Stimulated activated CD8-positive, alpha-beta memory T cell treated with anti-CD3 and anti-CD28 coated beads, Interleukin-4, amount 100 ng/mL, for 48 hours (primary cell): ENCODE measurements around the gene MAPKAP1.
A peak's percentile ranks its signal among the peaks of the same experiment; 100 is the strongest.

Source experiments
- DNase-seq: peaks from one replicate; pipeline ENCODE4 v3.0.0-alpha.2; 2020

The MAPKAP1 gene

DNA sequence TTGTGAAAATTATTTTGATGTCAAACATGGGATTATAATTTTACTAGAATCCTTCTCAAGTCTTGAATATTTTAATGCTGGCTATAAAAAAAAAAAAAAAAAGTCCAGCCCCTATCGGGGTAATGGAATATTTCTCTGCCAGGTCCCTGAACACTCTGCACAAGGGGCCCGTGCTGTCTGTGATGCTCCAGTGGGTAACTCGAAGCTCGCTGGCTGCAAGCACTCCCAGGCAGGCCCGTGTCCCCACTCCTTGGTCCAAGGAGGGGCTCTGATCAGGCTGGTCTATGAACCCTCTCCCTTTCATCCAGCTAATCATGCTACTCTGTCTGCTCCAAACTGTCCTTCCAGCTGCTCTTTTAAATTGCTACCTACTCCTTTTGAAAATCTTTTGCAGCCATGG lies 264.6 kb downstream of the MAPKAP1 start:
- no peak for DNase-seq

DNA sequence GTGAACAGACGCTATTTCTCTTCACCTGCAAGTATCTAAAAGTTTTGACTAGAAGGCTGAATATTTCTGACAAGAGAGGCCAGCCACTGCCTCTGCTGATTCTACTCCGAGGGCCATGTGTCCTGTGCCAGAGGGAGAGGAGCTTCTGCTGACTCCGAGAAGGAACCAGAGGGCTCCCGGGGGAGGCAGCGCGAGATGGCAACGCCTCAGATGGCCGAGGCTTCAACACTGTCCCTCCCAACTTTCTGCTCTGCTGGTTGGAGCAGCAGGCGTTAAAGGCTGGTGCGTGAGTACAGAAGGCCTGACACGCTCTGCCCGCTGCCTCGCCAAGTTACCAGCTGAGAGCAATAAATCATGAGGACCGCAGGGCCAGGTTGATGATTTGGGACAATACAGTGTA lies 266.6 kb downstream of the MAPKAP1 start:
- no peak for DNase-seq

DNA sequence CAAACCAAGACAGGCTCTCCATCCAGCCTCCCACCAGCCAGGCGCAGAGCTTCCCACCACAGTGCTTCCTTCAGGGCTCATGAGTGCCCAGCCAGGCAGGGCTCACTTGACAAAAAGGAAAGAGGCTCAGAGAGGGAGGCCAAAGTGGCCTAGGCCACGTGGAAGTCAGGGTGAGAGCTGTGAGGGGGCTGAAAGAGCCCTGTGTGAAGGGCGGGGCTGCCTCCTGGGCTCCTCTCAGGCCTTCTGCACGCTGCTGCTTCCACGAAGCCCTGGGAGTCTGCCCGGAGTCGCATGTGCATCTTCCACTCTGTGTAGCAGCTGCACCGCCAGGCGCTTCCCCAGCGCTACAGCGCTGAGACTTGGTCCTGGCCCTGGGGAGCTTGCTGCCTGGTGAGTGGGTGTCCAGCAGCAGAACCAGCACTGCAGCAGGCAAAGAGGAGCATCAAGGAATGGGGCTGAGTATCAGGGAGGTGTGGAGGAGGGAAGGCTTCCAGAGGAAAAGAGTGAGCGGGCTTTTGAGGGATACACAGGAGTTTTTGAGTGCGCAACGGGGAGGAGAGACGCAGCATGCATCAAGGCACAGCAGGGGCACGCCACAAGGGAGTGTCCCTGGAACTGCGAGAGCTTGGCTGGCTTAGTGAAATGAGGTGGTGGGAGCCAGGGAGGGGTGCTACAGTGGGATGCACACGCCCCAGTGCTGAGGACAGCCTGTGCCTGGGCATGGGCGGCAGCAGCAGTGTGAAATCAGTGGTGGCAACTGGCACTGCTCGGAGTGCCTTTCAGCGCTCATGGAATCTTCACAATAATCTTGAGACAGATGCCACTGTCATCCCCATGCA lies 267.4 kb downstream of the MAPKAP1 start:
- DNase-seq = peak; percentile 3

DNA sequence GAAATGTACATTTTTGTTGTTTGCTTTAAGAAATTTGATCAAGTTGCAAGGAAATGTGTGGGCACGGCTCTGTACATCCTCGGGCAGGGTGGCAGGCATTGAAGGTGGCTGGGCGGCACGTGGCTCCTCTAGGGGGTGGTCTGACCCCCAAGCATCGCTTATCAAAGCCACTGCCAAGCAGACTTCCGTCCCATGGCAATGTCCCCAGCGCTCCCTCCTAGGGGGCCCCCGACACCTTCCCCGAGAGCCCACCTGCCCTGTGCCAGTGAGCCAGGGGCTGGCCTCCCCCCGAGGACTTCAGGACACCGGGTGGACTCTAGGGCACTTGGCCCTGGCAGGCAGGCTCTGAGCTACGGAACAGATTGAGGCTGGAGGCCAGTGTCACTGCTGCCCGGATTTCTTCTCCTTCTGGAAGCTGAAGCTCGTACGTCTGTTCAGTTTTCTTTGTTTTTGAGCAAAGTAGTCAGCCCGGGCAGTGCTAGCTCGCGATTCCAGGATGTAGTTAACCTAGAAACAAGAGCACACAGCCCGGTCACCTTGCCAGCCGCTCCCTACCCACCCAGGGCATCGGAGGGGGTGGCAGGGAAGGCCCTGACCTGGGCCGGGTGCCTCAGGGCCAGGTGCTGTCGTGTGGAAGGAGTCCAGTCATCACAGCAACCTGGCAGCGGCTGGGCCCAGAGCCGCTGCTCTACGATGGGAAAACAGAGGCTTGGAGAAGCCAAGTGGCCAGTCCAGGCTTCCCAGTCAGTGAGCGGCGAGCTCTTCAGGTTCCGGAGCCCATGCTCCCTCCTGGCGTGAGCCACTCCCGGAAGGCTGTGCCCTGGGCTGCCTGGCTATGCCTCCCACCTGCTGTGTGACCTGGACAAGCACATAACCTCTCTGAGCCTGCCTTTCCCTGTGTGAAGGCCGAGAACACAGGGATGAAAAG lies 268.2 kb downstream of the MAPKAP1 start:
- no peak for DNase-seq

DNA sequence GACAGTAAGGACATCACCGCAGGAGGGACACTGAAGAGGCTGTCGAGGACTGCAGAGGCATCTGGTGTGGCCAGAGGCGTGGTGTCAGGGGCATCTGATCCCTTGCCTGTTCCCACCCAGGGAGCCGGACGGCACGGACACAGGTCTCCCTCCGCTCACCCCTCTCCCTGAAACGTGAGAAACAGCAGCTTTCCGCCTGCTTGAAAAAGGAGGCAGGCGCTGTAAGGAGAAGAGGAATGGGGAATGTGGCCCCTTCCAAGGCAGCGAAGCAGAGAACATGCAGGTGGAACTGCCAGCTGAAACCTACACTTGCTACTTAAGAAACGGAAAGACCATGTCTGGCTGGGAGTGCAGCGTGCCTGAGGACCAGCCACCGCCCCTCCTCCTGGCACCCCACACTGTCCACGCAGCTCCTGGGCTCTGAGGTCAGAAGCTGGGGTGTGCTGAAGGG lies 269.2 kb downstream of the MAPKAP1 start:
- DNase-seq = no peak

DNA sequence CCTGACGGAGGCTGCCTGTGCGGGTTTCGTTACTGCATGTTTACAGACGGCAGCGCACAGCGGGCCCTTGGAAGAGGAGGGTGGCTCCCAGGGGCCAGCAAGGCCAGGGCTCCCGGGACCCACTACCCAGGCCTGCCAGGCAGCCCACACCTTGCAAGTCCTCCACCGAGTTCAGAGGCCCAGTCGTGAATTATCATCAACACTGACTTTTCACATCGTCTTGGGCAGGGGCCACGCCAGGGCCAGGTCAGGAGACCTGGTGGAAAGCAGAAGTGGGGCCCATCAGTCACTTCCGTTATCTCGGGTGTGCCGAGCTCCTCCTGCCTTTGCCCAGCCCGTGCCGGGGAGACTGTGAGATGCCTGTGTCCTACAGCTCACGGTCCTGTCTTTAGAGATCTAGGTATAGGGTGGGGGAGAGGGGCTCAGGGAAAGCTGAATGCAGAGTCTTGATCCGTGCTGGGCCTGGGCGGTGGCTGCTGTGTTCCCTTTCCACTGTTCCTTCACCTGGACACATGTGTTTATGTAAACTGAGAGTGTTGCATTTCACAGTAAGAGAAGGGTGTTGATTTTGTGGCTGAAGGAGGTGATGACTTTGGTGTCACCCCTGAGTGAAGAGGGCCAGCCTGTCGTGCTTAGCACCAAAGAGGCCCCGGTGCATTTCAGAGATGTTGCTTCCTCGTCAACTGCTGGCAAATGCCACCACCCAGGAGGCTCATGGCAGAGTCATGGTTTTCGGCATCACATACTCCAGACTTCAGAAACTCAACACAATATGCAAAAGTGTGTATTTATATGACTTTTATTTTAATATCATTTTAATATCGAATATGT lies 270.2 kb downstream of the MAPKAP1 start:
- no peak for DNase-seq

DNA sequence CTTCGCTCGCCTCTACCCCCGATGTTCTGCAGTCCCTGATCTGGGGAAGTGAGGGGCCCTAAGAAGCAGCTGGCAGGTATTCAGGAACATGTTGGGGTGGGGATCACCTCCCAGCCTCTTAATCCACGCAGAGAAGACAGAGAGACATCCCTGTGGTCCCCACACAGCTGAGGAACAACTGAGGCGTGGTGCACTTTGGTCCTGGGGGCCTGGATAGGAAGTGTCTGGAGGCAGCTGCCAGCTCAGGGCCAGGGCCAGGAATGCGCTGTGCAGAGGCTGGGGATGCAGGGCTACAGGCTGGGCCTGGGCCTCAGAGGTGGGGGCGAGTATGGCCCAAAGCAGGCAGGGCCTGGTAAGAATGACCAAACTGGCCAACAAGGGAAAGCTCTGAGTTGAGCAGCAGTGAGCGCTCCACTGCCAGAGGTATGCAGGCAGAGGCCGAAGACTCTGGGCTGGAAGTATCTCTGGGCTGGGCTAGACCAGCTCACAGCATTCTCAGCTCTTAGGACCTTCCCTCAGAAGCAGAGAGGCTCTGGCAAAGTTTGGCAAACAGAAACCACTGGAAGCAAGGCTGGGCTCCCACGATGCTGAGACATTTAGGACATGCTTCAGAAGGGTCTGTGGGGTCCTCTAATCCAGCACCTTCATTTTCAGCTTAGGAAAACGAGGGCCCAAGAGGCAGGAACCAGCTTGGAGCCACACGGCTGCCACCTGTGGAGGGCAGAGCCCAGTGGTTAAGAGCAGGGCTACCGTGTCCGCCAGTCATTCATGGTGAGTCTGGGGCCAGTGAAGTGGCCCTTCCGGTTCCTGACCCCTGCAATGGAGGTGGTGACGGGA lies 271.0 kb downstream of the MAPKAP1 start:
- DNase-seq = no peak

DNA sequence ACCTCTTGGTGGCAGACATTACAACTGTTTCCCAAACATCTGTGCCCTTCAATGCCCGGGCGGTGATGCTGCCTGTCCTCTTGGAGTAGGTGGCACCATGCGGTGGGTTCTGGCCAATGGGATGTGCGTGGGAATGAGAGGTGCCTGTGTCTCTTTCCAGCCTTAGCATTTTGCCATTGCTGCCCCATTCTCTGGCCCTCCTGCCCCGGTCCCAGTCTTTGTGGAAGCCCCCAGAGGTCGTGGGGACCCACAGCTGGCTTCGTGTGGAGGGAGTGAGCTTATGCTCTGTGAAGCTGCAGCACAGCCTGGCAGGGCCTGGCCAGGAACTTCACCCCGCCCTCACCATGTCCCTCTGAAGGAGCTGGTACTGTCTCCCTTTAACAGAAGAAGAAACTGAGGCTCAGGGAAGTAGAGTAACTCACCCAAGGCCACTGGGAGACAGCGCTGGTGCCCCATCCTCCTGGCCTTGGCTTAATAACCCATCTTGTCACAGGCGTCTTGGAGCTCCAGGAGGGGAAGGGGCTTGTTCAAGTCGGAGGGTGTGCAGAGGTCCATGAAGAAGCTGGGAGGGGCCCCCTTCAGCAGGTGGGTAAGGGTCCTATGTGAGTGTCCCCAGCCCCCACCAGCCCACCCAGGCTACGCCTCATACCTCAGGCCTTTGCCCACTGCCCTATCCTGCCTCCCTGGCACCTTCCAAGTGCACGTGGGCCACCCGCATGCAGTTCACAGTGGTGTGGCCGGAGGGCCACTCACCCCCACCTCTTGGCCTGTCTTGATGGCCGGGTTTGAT lies 271.8 kb downstream of the MAPKAP1 start:
- no peak for DNase-seq

DNA sequence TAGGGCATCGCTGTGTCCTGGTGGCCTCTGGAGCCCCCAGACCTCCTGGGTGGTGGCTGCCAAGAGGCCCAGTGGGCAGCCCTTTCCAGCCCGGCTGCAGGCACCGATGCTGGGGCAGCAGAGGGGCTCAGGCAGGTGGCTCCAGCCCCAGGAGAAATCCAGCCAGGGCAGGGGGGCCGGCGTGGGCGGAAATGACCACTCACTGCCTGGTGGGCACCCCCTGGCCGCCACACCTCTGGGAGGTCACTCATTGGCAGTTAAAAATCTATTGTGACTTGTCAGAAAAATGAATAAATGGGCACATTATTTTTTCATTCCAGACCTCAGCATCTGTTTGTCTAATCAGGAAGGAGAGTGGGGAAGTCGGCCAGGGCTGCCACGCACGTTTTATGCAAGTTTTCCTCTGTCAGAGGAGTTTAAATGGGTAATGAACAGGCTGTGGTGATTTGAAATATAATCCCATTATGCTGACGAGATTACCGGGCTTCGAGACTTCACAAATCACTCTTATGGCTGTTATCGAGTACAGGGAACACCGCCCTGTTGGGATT lies 273.5 kb downstream of the MAPKAP1 start:
- no peak for DNase-seq

DNA sequence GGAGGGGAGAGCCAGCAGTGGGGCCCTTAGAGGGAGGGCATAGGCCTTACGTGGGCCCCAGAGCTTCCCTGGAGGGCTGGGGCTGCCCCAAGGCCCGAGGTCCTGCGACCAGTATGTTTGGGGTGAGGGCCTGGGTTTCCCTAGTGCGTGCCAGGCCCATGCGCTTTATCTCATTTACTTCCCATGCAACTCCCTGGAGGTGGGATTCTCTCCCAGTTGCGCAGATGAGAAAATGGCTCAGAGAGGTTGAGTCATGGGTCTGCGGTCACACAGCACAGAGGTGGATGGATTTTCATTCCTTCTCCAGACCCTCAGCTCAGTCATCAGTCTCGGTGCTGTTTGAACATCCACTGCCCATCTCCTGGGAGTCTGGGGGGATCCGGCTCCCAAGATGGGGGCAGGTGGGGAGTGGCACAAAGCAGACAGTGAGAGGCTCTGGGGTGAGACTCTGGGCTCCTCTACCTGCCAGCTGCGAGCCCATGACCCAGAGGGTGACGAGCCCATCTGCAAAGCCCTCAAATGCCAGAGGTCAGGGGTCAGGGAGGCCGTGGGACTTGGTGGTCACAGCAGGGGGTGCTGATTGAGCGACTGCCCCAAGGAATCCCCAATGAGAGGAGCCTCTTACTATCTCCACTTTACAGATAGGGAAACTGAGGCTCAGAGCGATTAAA lies 274.2 kb downstream of the MAPKAP1 start:
- no peak for DNase-seq

DNA sequence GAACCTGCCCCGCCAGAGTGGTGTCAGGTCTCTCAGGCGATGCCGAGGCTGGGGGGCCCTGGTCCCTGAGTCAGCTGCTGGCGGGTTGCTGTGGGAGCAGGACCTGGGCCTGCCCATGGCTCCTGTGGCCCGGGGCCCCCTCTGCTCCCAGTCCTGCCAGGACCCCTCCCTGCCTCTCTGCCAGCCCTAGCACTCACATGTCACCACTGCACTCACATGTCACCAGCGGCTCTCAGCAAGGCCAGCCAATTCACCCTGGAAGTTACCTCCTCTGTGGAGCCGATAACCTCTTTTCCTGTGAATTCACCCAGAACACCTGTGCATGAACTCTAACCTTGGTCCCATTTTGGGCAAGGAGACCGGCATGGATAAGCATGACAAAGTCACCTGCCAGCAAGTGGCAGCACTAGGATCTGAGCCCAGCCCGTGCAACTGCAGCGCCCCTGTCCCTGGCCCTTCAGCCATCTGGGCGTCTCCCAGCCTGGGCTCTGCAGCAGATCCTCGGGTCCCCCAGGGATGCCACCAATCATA lies 275.2 kb downstream of the MAPKAP1 start:
- no peak for DNase-seq

DNA sequence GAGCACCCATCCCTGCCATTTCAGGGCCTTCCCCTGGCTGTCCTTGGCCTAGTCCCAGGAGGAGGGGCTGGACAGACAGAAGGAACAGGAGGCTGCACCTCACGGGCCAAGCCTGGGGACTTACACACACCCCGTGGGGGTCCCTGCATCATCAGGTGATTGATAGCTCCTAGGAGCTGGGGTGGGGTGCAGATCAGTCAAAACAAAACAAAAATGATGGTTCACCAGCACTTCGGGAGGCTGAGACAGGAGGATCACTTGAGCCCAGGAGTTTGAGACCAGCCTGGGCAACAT lies 276.0 kb downstream of the MAPKAP1 start:
- DNase-seq = no peak

DNA sequence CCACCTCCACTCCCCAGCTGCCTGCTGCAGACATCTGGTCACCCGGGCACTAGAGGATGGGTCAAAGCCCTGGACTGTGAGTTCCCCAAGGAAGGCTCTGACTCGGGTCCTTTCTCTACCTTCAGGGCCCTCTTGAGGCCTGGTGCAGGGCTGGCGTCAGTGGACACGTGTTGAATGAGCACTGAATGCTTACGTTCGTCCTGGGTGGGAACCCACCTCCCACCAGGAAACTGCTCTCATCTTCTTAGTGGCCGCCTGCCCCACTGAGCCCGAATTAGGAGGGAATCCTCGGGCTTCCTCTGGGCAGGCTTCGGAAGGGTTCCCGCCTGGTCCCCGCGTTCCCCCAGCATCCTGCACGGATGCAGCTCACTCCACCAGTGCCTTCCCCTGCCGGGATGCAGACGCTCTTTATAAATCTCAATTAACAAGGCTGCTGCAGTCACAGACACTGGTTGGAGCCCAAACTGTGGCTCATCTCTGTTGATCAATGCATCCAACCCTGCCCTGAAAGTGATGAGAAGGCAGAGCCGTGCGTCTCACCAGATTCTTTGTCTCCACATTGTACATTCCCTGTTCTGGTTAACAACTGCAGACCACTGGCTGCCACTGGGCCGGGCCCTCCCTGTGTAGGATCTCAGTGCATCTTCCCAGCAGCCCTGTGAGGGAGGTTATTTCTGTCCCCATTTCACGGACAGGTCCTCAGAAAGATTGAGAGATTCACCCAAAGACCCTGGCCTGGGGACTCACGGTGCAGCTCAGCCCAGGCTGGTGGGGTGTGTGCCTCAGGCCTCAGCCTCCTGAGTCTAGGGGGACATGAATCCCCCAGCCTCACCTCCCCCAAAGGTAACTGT lies 276.6 kb downstream of the MAPKAP1 start:
- DNase-seq = no peak

DNA sequence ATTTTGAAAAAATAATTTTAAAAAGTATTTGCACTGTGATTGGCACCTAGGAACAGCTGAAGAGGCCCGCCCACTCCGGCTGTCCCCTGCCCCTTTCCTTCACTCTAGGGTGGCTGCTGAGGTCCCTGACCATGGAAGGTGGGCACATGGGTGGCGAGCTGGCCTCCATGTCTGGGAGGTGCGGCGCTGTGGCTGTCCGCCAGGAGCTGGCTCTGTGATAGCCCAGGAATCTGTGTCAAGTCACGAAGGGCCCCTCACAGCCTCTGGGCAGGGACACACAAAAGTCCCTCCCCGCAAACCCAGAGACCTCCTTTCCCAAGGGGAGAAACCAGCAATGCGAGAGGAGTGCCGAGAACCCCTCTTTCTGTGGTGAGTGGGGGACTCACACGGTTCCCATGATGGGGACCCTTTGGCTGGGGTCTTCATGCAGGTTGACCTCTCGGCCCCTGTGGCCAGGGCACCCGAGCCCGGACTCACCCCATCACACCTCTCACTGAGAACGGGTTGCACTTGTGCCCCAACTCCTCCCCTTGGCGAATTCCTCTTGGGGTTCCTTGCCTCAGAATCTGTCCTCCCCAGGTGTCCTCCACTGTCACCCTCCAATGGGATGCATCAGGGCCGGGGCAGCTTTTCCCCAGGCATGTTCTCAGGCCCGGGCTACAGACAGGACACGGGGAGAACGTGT lies 277.4 kb downstream of the MAPKAP1 start:
- DNase-seq = no peak

DNA sequence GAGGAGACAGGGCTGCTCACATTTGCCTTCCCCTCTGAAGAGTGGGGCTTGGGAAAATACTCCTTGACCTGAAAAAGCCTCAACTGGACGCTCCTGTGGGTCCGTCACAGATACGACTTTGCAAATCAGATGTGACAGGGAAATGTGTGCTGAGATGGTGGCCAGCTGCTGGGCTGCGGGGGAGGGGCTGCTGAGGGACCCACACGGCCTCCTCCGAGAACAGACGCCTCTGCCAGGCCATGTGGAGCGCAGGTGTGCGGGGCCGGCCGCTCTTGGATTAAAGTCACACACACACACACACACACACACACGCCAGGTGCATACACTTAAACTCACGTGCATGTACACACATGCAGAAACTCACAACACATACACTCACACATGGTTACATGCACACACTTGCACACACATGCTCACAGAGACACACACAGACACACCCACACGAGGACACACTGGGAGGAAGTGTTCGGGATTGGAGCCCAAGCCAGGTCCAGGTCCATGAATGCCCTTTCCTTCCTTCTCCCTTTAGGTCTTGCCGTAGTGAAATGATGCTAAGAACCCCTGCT lies 278.0 kb downstream of the MAPKAP1 start:
- no peak for DNase-seq

DNA sequence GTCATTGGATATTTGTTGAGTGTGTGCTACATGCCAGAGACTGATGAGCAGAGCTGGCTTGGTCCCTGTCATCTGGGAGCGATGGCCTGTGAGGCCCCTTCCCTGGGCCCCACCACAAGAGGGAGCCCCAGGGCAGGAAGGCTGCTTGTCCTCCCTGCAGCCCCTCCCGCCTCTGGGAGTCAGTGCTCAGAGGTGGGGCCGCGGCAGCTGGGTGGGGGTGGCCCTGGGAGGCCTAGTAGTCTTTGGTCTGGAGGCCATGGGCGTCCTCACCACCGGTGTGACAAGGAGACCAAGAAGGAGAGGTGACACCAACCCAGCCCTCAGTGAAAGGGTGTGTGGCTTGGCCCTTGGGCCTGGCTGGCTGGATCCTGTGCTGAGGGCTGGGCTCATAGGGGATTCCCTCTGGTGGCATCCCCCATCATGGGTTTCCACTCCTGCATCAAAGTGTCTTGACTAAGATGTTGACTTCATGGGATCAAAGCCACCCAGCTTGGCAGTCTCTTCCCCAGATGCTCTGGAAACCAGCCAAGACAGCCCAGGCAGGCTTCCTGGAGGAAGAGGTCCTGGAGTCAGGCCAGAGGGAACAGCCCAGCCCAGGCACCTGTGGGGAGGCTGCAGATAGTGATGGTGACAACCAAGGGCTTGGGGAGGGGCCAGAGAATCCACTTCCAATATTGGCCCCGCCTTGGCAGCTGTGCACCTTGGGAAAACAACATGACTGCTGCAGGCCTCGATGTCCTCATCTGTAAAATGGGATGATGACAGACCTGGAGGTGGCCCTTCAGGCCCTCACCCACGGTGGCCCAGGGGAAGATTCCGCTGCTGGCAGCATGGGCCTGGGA lies 278.7 kb downstream of the MAPKAP1 start:
- DNase-seq = peak; percentile 62

DNA sequence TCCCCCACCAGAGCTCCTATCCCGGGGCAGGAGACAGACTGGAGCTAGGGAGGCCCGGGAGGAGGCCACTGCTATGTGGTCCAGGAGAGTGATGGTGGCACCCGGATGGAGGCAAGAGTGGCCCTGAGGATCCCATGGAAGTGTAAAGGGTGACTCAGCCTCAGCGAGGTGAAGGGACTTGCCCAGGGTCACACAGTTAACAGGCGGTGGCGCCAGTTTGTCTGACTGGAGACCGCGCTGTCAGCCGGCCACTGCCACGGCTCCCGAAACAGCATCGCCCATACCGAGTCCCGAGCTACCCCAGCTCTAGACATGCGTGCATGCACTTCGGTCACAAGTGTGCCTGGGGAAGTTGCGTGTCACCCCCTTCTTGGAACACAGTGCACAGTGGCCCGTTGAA lies 279.5 kb downstream of the MAPKAP1 start:
- no peak for DNase-seq
